HT1080 (cell line): Measurements from ENCODE around the gene PCID2. TPM values are rescaled to one million over a fixed set of nuclear protein-coding genes. Genes with fewer than 3 reads are reported as not detected.
A peak's percentile ranks its signal among the peaks of the same experiment; 100 is the strongest.

Experiments
- DNase-seq: peaks from one replicate; pipeline ENCODE4 v3.0.0-alpha.2; 2015; ENCODE audit warnings: low read depth
- total RNA-seq: library from RNA; depleted of rRNA; stranded (reverse); fragments of >200 nt; shearing (Covaris generic); gene quantifications from 2 replicates; pipeline ENCODE4 v1.2.3, GENCODE V29; 2014

Gene PCID2
- total RNA-seq, 1 experiment from 2014 or later: 114 TPM

DNA sequence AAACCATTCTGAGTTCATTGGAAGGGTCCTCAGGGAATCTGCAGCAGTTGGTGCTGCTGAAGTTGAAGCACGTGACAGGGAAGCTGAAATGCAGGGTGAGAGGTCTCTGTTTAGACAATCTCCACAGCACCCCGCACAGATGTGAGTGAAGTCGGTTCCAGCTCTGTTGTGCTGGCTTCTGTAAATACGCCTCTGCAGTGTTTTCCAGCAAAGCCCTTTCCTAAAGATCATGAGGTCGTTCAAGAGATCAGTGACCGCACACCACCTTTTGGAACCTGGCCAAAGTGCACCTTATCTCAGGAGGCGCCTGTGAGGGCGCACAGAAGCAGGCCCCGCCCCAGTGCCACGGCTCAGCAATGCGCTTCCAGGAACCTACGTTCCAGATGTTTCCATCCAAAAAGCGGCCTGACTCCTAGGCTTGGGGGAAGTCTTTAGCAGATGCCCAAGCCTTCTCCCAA, 11.7 kb upstream of the PCID2 start:
- no peak for DNase-seq

DNA sequence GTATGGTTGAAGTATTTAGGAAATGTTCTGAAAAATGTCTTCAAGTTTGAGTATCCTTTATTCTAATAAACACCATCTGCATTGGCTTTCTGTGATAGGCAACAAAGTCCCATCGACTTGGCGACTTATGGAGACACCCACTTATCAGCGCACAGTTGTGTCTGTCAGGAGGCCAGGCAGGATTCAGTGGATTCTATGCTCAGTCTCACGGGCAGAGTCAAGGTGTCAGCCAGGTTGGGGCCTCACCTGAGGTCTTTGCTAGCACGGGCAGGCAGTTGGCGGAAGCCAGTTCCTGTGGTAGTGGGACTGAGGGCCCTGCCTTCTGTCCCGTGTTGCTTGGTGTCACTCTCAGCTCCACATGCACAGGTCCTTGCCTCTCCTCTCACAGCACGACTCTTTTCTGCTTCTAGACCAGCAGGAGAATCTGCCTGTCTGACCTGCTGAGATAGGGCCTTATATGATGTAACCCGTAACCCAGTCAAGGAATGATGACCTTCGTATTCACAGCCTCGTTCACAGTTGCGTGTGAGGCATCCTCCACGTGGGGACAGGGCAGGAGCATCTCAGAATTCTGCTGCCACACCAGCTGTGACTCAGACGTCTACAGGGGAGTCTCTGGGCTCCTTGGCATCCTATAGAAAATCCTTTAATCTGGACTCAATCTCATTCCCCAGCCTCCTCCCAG, 10.9 kb upstream of the PCID2 start:
- no peak for DNase-seq

DNA sequence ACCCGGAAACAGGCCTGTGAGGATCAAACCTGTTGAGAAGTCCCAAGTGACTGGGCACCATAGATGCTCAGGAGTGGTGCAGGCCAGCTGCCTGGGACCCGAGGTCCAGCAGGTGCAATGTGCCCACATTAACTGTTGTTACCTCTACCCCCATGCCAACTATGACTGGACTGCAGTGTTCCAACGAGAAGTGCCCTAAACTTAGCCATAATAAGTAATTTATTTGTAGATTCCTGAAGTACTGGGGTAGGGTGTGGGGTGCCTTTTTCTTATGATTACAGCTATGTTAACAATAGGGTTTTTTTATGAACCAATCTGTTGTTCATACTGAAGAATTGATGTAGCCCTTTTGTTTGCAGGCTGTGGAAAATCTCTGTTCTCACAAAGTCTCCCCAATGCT, 10.1 kb upstream of the PCID2 start:
- no peak for DNase-seq

DNA sequence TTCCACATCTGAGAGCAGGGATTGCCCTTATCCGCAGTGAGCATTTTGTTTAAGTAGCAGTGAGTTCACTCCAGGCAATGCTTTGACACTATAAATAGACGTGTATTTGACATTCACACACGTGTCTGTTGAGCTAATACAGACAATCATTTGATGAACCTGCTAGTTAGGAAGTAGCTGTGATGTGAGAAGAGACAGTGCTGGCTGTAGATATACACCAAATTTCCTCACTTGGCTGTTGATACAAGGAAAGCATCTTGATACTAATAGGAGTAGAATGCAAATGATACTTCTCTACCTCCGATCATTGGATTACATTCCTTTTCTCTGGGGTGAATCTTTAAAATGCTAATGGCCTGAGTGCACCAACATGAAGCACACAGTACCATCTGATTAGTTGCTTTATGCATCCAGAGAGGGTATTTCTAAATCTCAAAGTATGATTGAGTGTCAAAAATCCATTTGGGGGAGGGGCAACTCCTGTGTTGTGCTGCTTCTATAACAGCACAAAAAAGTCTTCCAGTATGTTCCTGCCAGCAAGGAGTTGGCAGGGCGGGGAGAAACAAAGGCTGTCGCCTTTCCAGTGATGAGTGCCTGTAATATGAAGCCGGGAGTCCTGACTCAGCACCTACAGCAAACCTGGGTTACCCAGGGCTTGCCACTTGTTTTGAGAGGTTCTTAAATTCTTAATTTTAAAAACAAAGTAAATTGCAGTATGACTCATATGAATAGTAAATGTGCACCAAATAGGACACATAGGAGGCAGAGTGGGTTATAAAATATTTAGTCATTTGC, 8.0 kb upstream of the PCID2 start:
- peak; percentile 84 for DNase-seq

DNA sequence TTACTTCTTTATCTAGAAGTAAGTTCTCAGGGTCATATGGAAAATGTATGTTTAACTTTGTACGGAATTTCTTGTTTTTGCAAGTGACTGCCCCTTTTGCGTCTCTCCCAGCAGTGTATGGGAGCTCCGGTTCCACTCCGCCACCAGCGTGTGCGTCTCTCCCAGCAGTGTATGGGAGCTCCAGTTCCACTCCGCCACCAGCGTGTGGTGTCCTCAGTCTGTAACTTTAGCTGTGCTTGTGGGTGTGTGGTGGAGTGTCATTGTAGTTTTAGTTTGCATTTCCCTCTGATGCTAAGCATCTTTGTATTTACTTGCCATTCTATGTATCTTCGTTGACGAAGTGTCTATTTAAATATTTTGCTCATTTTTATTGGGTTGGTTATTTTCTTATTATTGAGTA, 3.3 kb upstream of the PCID2 start:
- DNase-seq: peak; percentile 23

DNA sequence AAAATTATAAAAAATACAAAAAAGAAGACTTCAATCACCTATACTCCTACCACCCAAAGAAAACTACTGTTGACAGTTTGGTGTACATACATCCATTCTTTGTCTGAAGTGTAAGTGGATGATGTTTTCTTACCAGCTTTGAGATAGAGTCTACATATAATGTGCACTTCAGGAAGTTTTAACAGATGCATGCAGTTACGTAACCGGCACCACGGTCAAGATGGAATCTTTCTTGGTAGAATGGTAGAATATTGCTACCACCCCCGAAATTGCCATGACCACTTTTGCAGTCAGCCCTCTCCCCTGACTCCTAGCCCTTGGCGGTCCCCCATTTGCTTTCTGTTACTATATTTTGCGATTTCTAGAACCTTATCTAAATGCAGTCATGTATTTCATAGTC, 2.4 kb upstream of the PCID2 start:
- DNase-seq: no peak

DNA sequence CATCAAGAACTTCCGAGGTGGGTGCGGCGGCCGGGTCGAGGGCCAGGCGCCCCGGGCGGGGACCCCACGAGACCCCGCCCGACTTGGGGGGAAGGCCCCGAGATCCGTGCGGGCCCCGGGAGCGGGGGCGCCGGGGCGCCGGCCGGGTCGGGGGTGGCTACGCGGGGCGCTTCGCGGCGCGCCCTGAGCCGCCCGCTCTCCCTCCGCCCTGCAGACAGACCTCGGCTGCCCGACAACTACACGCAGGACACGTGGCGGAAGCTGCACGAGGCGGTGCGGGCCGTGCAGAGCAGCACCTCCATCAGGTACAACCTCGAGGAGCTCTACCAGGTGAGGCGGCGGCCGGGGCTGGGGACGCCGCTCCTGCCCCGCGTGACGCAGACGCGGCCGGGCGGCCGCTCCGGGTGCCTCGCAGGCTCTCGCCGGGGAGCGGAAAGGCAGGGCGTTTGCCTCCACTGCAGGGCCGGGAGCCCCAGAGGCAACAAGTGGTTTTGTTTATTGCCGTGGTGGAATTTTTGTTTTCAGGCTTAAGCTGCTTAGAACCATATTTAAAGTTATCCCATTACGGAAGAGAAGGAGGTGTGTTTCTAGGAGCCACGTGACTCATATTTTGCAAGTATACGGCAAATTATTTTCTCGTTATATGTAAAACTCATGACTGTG, 1.4 kb upstream of the PCID2 start:
- DNase-seq: peak; percentile 46

DNA sequence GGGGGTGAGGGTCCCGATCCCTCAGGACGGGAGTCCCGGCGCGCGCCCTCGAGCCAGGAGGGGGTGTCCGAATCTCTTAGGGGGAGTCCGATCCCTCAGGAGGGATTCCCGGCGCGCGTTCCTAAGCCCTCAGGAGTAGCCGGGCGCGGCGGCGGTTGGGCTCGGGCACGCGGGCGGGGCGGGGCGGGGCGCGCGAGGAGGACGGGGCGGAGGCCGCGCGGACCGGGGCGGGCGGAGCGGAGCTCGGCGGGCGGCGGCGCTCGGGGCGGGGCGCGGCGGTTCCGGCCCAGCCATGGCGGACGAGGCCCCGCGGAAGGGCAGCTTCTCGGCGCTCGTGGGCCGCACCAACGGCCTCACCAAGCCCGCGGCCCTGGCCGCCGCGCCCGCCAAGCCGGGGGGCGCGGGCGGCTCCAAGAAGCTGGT, 878 bp upstream of the PCID2 start, which contains the start of gene CUL4A:
Gene CUL4A (plus strand): TSS at position 278 of the 423 bp plus-strand sequence. CDS start 15 bp downstream, at position 293.
- DNase-seq: no peak

DNA sequence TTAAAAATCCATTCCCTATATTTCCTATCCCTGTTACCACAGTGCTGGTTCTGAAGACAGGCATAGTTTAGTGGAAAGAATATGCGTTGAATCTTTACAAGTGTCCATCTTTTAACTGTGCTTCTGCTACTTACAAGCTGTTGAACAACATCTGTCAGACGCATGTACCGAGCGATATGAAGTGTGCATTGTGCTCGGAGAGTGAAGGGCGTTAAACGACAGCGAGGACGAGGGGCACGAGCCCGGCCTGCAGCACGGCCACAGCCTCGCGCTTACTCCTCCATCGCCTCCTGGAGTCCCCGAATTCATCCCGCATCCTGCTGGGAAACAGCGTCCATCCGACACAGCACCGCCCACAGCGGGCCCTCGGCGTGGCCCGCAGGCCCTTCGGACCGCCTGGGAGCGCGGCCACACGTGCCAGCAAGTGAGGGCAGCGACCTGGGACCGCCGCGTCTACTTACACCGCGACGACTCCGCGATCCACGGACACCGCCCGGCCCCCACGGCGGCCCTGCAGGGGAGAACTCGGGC, 514 bp downstream of the PCID2 start:
- peak; percentile 41 for DNase-seq

DNA sequence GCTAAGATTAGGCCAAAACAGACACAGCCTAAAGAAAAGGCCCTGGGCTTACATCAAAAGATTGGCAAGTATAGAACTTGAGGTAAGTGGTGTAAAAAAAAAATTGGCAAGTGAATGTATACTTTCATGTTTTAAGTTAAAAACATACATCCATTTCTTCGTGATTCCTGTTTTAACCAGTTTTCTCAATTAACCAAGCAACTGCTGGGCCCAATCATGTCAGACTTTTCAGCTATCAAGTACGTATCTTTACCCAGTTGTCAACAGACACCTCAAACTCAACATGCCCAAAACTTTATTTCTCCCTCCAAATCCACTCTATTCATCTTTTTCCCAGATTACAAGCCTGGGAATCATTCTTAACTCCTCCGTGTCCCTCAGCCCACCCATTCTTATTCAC, 1.0 kb downstream of the PCID2 start:
- DNase-seq: no peak

DNA sequence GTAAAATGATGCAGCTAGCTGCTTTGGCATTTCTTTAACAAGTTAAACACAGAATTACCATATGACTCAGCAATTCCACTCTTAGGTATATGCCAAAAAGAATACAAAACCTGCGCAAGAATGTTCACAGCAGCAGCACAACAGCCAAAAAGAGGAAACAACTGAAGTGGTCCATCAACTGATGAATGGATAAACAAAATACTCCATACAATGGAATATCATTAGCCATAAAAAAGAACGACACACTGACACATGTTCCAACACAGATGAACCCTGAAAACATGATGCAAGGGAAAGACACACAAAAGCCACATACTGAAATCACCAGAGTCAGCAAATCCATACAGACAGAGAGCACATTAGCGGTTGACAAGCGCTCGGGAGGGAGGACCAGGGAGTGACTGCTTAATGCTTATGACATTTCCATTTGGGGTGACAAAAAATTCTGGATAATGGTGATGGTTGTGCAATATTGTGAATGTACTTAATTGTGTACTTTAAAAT, 3.0 kb downstream of the PCID2 start:
- no peak for DNase-seq

DNA sequence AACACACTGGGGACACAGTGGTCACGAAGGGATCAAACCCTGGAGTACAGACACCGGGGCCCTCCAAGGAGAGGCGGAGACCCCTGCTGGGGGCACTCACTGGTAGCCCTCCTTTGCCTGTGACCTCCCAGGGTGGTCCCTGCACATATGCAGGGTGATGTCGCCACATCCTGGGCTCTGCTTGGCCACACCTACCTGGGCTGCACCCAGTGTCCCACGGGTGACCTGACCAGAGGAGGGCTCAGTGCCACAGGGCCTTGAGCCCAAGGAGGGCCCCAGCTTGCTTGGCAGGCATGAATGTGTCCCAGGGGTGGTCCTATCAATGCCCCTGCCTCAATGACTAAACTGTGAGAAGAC, 4.1 kb downstream of the PCID2 start:
- no peak for DNase-seq

DNA sequence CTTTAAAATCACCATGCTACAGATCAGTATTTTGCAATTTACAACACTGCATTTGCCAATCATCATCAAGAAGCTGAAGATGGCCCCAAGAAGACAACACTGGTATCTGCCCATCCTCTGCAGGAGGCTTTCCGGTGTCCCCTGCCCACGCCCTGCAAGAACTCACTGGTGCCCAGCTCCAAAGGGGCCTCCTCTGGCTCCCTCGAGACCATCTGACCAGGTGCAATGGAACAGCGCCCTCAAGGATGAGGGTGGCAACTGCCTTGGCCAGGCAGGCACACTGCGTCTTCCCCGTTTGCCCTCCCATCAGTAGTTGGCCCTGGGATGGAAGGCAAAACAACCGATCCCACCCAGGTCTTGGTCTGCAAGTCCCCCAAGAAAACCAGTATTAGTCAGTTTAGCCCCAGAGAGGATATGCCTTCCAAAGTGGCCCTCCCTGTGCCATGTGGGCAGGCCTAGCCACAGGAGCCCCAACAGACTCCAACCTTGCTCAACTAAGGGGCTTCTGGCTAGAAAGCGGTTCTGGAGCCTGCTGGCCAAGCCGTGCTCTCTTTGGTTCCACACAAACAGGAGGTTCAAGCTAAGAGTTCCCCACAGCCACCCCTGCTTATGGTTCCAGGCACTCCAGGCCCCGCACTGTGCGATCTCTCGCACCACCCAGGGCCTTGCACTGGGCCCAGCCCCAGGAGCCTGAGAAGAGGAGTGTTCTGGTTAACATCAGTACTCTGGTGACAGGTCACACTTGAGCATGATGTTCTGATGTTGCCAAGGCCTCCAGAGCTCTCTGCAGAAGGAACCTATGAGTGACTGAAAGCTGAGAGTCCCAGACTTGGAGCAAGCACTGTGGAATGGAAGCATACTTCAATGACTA, 4.7 kb downstream of the PCID2 start:
- no peak for DNase-seq

DNA sequence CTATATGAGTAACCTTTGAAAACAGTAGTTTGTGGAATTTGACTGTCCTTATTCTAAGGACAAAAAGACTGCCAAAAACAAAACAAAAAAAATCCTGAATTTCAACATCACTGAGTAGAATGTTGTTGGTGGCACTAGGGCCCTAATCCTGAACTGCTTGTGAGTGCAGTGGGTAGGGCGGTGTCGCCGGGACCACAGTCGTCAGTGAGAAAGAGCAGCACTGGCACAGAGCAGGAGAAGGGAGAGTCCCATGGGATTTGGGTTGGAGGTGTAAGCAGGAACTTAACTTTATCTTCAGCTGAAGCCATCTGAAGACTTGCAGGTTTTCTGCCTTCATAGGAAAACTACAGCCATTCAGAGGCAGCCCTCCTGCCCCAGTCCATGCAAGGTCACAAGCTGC, 5.6 kb downstream of the PCID2 start:
- no peak for DNase-seq

DNA sequence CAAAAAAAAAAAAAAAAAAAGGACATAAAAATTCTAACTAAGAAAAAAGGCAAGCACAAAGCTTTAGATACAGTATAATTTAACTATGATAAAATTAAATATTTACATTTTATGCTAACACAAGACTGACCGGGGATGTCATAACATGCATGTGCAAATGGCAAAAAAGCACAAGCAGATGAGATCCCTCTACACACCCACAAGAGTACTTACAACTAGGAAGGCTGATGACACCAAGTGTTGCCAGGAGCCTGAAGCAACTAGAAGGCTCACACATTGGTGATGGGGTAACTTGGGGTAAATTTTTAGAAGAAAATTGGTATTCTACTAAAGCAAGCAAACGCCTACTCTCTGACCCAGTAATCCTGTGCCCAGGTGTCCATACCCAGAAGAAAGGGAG, 6.7 kb downstream of the PCID2 start:
- DNase-seq: no peak

DNA sequence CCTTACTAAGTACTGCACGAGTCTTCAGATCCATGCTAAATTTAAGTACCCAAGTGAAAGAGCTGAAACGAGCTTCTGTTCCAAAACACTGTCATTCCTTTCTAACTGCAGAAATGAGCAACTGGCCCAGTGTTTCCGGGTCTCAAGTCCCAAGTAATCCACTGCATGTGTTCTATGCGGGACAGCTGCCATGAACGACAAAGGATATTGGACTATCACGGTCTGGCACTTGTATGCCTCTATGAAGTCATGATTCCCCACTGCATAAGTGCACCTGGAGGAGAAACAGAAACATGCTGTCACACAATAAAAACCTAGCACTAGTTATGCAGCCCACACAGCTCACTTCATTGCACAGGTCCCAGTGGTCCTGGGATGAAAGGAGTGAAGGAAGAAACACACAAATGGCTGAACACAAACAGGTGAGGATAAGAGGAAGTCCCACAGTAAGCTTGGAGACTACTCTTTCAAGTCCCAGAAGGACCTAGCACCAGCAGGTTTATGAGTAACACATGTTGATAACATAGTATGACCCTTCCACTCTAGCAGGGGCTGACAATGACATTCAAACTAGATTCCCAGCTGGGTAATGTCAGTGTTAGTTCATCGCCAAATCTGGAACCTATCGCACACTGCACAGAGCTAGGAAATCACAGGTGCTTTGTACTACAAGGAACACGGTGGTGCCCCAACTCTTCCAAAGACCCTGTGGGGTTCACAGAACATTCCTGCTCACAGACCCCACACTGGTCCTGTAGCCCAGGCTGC, 11.3 kb downstream of the PCID2 start:
- DNase-seq: no peak

DNA sequence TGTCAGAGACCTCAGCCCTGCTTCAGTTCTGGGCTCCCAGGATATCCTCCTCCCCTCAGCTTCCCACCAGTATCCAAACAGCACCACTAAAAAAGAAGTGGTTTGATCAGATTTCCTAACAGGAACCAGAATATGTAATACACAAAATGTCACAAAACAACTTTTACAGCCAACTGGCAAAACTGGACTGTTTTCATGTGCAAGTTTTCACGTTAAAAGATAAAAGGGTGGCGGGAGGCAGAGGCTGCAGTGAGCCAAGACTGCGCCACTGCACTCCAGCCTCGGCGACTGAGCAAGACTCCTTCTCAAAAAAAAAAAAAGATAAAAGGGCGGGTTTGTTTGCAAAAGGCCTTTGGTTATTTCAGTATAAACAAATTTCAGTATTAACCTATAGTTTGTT, 13.1 kb downstream of the PCID2 start:
- no peak for DNase-seq

DNA sequence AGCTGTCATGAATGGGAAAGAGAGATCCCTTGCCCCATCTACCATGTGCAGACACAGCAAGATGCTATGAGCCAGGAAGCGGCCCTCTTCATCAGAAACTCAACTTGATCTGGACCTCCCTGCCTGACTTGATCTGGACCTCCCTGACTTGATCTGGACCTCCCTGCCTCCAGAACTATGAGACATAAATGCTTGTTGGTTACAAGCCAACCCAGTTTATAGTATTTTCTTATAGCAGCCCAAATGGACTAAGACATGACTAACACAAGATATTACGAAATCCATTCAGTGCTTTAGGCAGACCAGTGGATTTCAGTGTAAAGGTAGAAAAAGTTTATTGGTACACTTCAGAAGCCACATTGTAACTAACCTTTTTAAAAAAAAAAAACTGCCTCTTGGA, 15.6 kb downstream of the PCID2 start:
- DNase-seq: peak; percentile 59

DNA sequence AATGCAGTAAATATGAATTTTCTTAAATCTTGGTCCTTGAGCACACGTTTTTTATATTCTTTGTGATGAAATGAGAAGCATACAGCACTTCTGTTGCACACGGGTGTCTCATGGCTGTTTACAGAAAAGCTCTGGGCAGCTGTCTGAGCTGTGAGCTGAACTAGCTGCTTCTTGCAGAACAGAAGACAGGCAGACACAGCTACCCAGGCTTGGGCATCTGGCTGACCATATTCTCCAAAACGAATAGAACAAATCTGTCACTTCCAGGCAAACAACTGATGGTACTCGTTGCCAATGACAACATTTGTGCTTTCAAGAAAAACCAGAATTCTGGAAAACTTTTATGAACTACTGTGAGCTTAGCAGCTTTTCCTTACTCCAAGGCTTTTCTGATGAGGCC, 16.2 kb downstream of the PCID2 start:
- DNase-seq: no peak

DNA sequence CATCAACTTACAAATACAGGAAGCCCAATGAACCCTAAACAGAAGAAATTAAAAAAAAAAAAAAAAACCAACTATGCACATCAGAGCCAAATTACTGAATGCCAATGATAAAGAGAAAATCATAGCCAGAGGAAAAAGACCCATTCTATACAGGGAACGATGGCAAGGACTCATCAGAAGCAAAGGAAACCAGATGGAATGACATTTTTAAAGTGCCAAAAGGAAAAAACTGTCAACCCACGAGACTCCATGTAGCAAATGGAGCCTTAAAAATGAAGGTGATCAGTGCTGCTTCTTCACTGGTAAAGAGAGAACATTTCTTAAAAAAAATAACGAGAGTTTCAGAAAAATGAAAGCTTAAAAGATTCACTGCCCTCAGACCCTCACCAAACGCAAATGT, 18.3 kb downstream of the PCID2 start:
- DNase-seq: no peak
